ENCODE results near the gene VPS13A.

The VPS13A gene

DNA sequence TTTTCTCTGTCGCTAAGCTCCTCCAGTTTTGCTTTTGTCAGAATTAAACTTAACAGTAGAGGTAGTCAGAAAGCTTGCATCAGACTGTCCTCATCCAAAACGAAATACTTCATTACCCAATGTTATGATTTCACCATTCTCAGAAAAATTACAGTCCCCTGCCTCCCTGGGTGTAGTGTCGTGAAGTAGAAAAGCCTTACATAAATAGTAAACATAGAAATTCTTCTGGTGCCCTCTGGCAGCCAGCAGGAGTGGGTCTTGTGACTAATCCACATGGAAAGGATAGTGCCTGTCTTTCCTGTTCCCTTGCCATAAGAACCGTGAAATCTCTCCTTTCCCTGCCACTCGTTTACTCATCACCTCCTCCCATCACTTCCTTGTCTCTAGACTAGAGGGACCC is 240.2 kb downstream of the VPS13A start:
- WGBS (ENCODE audit: insufficient coverage): 70% methylated on average over 2 of the region's 5 CpGs
- Histone ChIP-seq H3K27me3 (replicated peaks in 2 of 5; ENCODE audit: control insufficient read depth in 4 of 5, insufficient read depth in 5 of 5, low read length in 4 of 5) (no peaks in the 10 kb centered on the region), H3K4me3 (ENCODE audit: control insufficient read depth in 1 of 7, extremely low read depth in 1 of 7, insufficient read depth in 4 of 7, low read depth in 2 of 7, low read length in 6 of 7) (no peak overlapping the region), H3K4me1 (ENCODE audit: control extremely low read depth in 1 of 4, control insufficient read depth in 4 of 4, insufficient read depth in 4 of 4, low read length in 3 of 4) (no peaks in the 10 kb centered on the region), H3K27ac (ENCODE audit: insufficient read depth in 1 of 2, low read depth in 1 of 2, low read length in 2 of 2, poor library complexity in 1 of 2, severe bottlenecking in 2 of 2) (no peak overlapping the region), H3K36me3 (ENCODE audit: control insufficient read depth in 4 of 4, insufficient read depth in 4 of 4, low read length in 3 of 4) (peaks cover 0 to 4% (median 1%) of the 10 kb centered on the region in 4 experiments), H3K9me3 (ENCODE audit: control extremely low read depth in 1 of 5, control insufficient read depth in 4 of 5, insufficient read depth in 2 of 5, low read depth in 1 of 5, low read length in 4 of 5) (no peaks in the 10 kb centered on the region)
- ChIA-PET CTCF (interaction anchor here (0.6 kb wide), 1 partner anchor 16 kb away, joined by 3 read pairs; no protein-coding TSS in a partner anchor), POLR2A (interaction anchor here (1.2 kb wide), 1 partner anchor 10 kb away, joined by 3 read pairs; no protein-coding TSS in a partner anchor)
- no peak for DNase-seq

DNA sequence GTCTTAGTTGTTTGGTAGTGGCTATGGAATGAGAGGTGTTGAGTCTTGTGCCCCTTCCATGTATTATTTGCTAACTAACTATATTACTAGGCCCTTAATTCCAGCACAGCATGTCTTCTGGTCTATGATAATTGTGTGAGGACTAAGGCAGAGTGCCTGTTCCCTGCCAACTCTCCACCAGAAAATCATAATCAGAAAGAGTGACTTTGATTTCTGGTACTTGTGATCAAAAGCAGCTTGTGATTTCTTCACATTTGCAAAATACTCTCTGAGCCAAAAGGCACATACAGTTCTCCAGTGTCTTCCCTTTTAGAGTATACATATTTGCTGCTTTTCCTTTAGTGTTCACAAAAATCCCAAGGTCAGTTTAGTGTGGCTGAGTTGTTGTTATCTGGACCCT is 240.9 kb downstream of the VPS13A start:
- H3K4me1 ChIP-seq (ENCODE audit: control extremely low read depth in 1 of 4, control insufficient read depth in 4 of 4, insufficient read depth in 4 of 4, low read length in 3 of 4): no peaks in the 10 kb centered on the region
- peaks cover 0 to 4% (median 1%) of the 10 kb centered on the region in 4 experiments for H3K36me3 ChIP-seq (ENCODE audit: control insufficient read depth in 4 of 4, insufficient read depth in 4 of 4, low read length in 3 of 4)
- H3K4me3 ChIP-seq (ENCODE audit: control insufficient read depth in 1 of 7, extremely low read depth in 1 of 7, insufficient read depth in 4 of 7, low read depth in 2 of 7, low read length in 6 of 7): no peak overlapping the region
- ChIA-PET POLR2A (no interaction called here), CTCF (interaction anchor here (0.6 kb wide), 1 partner anchor 15 kb away, joined by 3 read pairs; no protein-coding TSS in a partner anchor)
- no peak for DNase-seq
- no peak overlapping the region for H3K27ac ChIP-seq (ENCODE audit: insufficient read depth in 1 of 2, low read depth in 1 of 2, low read length in 2 of 2, poor library complexity in 1 of 2, severe bottlenecking in 2 of 2)
- no peaks in the 10 kb centered on the region for H3K27me3 ChIP-seq (replicated peaks in 2 of 5; ENCODE audit: control insufficient read depth in 4 of 5, insufficient read depth in 5 of 5, low read length in 4 of 5)
- no peaks in the 10 kb centered on the region for H3K9me3 ChIP-seq (ENCODE audit: control extremely low read depth in 1 of 5, control insufficient read depth in 4 of 5, insufficient read depth in 2 of 5, low read depth in 1 of 5, low read length in 4 of 5)

GRCh38 chr9:77420641-77421040 is 243.3 kb downstream of the VPS13A start:
- Histone ChIP-seq H3K27me3 (replicated peaks in 2 of 5; ENCODE audit: control insufficient read depth in 4 of 5, insufficient read depth in 5 of 5, low read length in 4 of 5) (no peaks in the 10 kb centered on the region), H3K4me1 (ENCODE audit: control extremely low read depth in 1 of 4, control insufficient read depth in 4 of 4, insufficient read depth in 4 of 4, low read length in 3 of 4) (no peaks in the 10 kb centered on the region), H3K4me3 (ENCODE audit: control insufficient read depth in 1 of 7, extremely low read depth in 1 of 7, insufficient read depth in 4 of 7, low read depth in 2 of 7, low read length in 6 of 7) (no peak overlapping the region), H3K27ac (ENCODE audit: insufficient read depth in 1 of 2, low read depth in 1 of 2, low read length in 2 of 2, poor library complexity in 1 of 2, severe bottlenecking in 2 of 2) (no peak overlapping the region), H3K9me3 (ENCODE audit: control extremely low read depth in 1 of 5, control insufficient read depth in 4 of 5, insufficient read depth in 2 of 5, low read depth in 1 of 5, low read length in 4 of 5) (no peaks in the 10 kb centered on the region), H3K36me3 (ENCODE audit: control insufficient read depth in 4 of 4, insufficient read depth in 4 of 4, low read length in 3 of 4) (peaks cover 0 to 4% (median 1%) of the 10 kb centered on the region in 4 experiments)
- no CpG with 5 or more reads among the region's 2 CpGs for WGBS (ENCODE audit: insufficient coverage)
- ChIA-PET POLR2A (no interaction called here), CTCF (interaction anchor here (1.0 to 1.1 kb wide), 2 partner anchors 13 to 37 kb away, joined by 3 read pairs; no protein-coding TSS in a partner anchor)
- DNase-seq: no peak

DNA sequence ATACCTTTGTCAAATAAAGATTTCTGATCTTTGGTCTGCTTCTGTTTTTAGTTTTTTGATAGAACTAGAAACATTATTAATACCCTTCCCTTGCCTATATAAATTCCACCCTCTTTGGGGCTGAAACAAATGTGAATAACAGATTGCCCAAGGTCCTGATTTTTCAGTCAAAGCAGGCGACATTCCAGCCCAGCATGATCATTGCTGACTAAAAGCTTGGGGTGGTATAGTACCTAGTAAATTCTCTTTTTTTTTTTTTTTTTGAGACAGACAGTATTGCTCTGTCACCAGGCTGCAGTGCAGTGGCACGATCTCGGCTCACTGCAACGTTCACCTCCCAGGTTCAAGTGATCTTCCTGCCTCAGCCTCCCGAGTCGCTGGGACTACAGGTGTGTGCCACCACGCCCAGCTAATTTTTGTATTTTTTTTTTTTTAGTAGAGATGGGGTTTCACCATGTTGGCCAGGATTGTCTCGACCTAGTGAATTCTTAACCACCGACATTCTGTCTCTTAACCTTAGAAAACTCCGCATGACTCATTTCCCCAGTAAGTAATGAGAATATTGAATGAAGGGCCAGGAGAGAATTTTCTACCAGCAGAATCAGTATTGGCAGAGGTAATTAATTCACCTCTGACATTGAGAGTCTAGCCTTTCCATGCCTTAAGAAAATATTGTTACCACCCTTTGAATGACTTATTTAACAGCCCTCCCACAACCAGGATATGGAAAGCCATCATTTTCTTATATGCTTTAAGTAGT is 244.4 kb downstream of the VPS13A start:
- Histone ChIP-seq H3K4me1 (ENCODE audit: control extremely low read depth in 1 of 4, control insufficient read depth in 4 of 4, insufficient read depth in 4 of 4, low read length in 3 of 4) (no peaks in the 10 kb centered on the region), H3K4me3 (ENCODE audit: control insufficient read depth in 1 of 7, extremely low read depth in 1 of 7, insufficient read depth in 4 of 7, low read depth in 2 of 7, low read length in 6 of 7) (no peak overlapping the region), H3K36me3 (ENCODE audit: control insufficient read depth in 4 of 4, insufficient read depth in 4 of 4, low read length in 3 of 4) (peaks cover 0 to 2% (median under 1%) of the 10 kb centered on the region in 4 experiments), H3K27me3 (replicated peaks in 2 of 5; ENCODE audit: control insufficient read depth in 4 of 5, insufficient read depth in 5 of 5, low read length in 4 of 5) (no peaks in the 10 kb centered on the region), H3K9me3 (ENCODE audit: control extremely low read depth in 1 of 5, control insufficient read depth in 4 of 5, insufficient read depth in 2 of 5, low read depth in 1 of 5, low read length in 4 of 5) (no peaks in the 10 kb centered on the region), H3K27ac (ENCODE audit: insufficient read depth in 1 of 2, low read depth in 1 of 2, low read length in 2 of 2, poor library complexity in 1 of 2, severe bottlenecking in 2 of 2) (no peak overlapping the region)
- 100% methylated on average over 1 of the region's 10 CpGs for WGBS (ENCODE audit: insufficient coverage)
- ChIA-PET POLR2A (no interaction called here), CTCF (interaction anchor here (1.2 to 2.2 kb wide), 2 partner anchors 12 to 258 kb away, joined by 3 to 7 read pairs; no protein-coding TSS in a partner anchor)
- DNase-seq: no peak

DNA sequence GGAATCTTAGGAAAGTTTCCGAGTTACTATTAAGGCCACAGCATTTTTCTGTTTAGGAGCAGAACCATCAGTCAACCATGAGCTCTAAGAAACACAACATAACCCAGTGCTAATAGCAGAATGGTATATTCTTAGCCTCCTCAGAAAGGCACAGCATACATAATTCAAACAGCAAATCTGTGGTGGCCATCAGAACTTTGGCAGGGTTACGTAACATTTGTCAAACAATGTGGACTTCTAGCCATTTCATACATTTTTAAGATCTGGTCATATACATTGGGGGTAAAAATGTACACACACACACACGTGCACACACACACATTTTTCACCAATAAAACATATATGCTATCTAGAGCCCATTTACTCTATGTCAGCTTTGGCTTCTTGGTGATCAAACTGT is 245.6 kb downstream of the VPS13A start:
- Histone ChIP-seq H3K4me3 (ENCODE audit: control insufficient read depth in 1 of 7, extremely low read depth in 1 of 7, insufficient read depth in 4 of 7, low read depth in 2 of 7, low read length in 6 of 7) (no peak overlapping the region), H3K4me1 (ENCODE audit: control extremely low read depth in 1 of 4, control insufficient read depth in 4 of 4, insufficient read depth in 4 of 4, low read length in 3 of 4) (no peaks in the 10 kb centered on the region), H3K27me3 (replicated peaks in 2 of 5; ENCODE audit: control insufficient read depth in 4 of 5, insufficient read depth in 5 of 5, low read length in 4 of 5) (no peaks in the 10 kb centered on the region), H3K27ac (ENCODE audit: insufficient read depth in 1 of 2, low read depth in 1 of 2, low read length in 2 of 2, poor library complexity in 1 of 2, severe bottlenecking in 2 of 2) (no peak overlapping the region), H3K36me3 (ENCODE audit: control insufficient read depth in 4 of 4, insufficient read depth in 4 of 4, low read length in 3 of 4) (no peaks in the 10 kb centered on the region), H3K9me3 (ENCODE audit: control extremely low read depth in 1 of 5, control insufficient read depth in 4 of 5, insufficient read depth in 2 of 5, low read depth in 1 of 5, low read length in 4 of 5) (no peaks in the 10 kb centered on the region)
- DNase-seq: no peak
- 100% methylated on average over 1 of the region's 3 CpGs for WGBS (ENCODE audit: insufficient coverage)
- ChIA-PET POLR2A (no interaction called here), CTCF (interaction anchor here (0.6 to 2.2 kb wide), 3 partner anchors 11 to 395 kb away, joined by 3 to 7 read pairs (median 3); no protein-coding TSS in a partner anchor)

- WGBS (ENCODE audit: insufficient coverage): 100% methylated on average over 2 of the region's 3 CpGs
- Histone ChIP-seq H3K27ac (ENCODE audit: insufficient read depth in 1 of 2, low read depth in 1 of 2, low read length in 2 of 2, poor library complexity in 1 of 2, severe bottlenecking in 2 of 2) (no peak overlapping the region), H3K27me3 (replicated peaks in 2 of 5; ENCODE audit: control insufficient read depth in 4 of 5, insufficient read depth in 5 of 5, low read length in 4 of 5) (no peaks in the 10 kb centered on the region), H3K4me3 (ENCODE audit: control insufficient read depth in 1 of 7, extremely low read depth in 1 of 7, insufficient read depth in 4 of 7, low read depth in 2 of 7, low read length in 6 of 7) (no peak overlapping the region), H3K36me3 (ENCODE audit: control insufficient read depth in 4 of 4, insufficient read depth in 4 of 4, low read length in 3 of 4) (no peaks in the 10 kb centered on the region), H3K9me3 (ENCODE audit: control extremely low read depth in 1 of 5, control insufficient read depth in 4 of 5, insufficient read depth in 2 of 5, low read depth in 1 of 5, low read length in 4 of 5) (no peaks in the 10 kb centered on the region), H3K4me1 (ENCODE audit: control extremely low read depth in 1 of 4, control insufficient read depth in 4 of 4, insufficient read depth in 4 of 4, low read length in 3 of 4) (no peaks in the 10 kb centered on the region)
- DNase-seq: no peak
- ChIA-PET POLR2A (no interaction called here), CTCF (interaction anchor here (1.2 to 2.2 kb wide), 2 partner anchors 10 to 11 kb away, joined by 5 to 7 read pairs; no protein-coding TSS in a partner anchor)
These were observed 246.5 kb downstream of the VPS13A start for GRCh38 chr9:77423841-77424240.

DNA sequence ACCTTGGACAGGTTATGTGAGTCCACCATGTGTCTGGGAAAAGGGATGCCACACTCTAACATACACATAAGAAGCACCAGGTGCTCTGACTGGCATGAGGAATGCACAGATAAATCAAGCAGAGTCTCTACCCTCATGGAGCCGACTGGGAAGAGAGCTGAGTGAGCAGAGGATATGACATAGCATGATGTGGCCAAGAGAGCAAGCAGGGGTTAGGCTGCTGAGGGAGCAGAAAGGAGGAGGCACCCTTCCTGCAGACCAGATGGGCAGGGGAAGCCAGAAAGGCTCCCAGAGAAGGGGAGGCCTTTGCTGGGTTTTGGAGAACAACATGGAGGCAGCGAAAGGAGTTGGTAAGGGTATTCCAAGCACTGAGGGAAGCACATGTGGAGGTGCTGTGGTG is 247.7 kb downstream of the VPS13A start:
- POLR2A ChIA-PET: no interaction called here
- no peak overlapping the region for H3K4me3 ChIP-seq (ENCODE audit: control insufficient read depth in 1 of 7, extremely low read depth in 1 of 7, insufficient read depth in 4 of 7, low read depth in 2 of 7, low read length in 6 of 7)
- H3K36me3 ChIP-seq (ENCODE audit: control insufficient read depth in 4 of 4, insufficient read depth in 4 of 4, low read length in 3 of 4): no peaks in the 10 kb centered on the region
- H3K27ac ChIP-seq (ENCODE audit: insufficient read depth in 1 of 2, low read depth in 1 of 2, low read length in 2 of 2, poor library complexity in 1 of 2, severe bottlenecking in 2 of 2): no peak overlapping the region
- CTCF ChIA-PET: interaction anchor here (1.2 kb wide), 1 partner anchor 9 kb away, joined by 5 read pairs; no protein-coding TSS in a partner anchor
- H3K27me3 ChIP-seq (replicated peaks in 2 of 5; ENCODE audit: control insufficient read depth in 4 of 5, insufficient read depth in 5 of 5, low read length in 4 of 5): no peaks in the 10 kb centered on the region
- H3K9me3 ChIP-seq (ENCODE audit: control extremely low read depth in 1 of 5, control insufficient read depth in 4 of 5, insufficient read depth in 2 of 5, low read depth in 1 of 5, low read length in 4 of 5): no peaks in the 10 kb centered on the region
- 50% methylated on average over 2 of the region's 2 CpGs for WGBS (ENCODE audit: insufficient coverage)
- no peak for DNase-seq
- H3K4me1 ChIP-seq (ENCODE audit: control extremely low read depth in 1 of 4, control insufficient read depth in 4 of 4, insufficient read depth in 4 of 4, low read length in 3 of 4): no peaks in the 10 kb centered on the region

Data from common myeloid progenitor, CD34-positive (primary cell).